Testis (tissue), 5 donors: ENCODE data around the gene TGFB3. TPM values are rescaled to one million over a fixed set of nuclear protein-coding genes. Genes with fewer than 3 reads are reported as not detected.
A peak's percentile ranks its signal among the peaks of the same experiment; 100 is the strongest.

Experiments
- DNase-seq: peaks from one replicate; pipeline ENCODE4 v3.0.0-alpha.2; 2019
- H3K27ac ChIP-seq, 2 donors: fragments of 200-600 bp; sonication (generic); one replicate each; pipeline ENCODE4 v1.5.1; 2019
- H3K27me3 ChIP-seq: fragments of 200-600 bp; sonication (generic); one replicate; pipeline ENCODE4 v1.5.1; 2019
- H3K36me3 ChIP-seq: fragments of 200-600 bp; sonication (generic); one replicate; pipeline ENCODE4 v1.5.1; 2017; ENCODE audit warnings: low read depth; ENCODE audit errors: missing control alignments
- H3K4me1 ChIP-seq: fragments of 200-600 bp; sonication (generic); one replicate; pipeline ENCODE4 v1.5.1; 2019
- H3K4me3 ChIP-seq, 2 donors: fragments of 200-600 bp; sonication (generic); one replicate each; pipeline ENCODE4 v1.5.1; 2017 to 2019
- H3K9me3 ChIP-seq: fragments of 200-600 bp; sonication (generic); one replicate; pipeline ENCODE4 v1.5.1; 2017
- CTCF ChIP-seq, 3 experiments: fragments of 450-650 bp in 2 of 3; fragments of 200-600 bp in 1 of 3; sonication (generic) in 1 of 3; IDR thresholded peaks; one replicate each; pipeline ENCODE4 v1.5.1; 2016 to 2019; ENCODE audit warnings: antibody characterized with exemption in 3 of 3, mild to moderate bottlenecking in 2 of 3, moderate library complexity in 1 of 3
- POLR2A ChIP-seq: fragments of 450-650 bp; IDR thresholded peaks from one replicate; pipeline ENCODE4 v1.6.1; 2017; ENCODE audit warnings: antibody characterized with exemption, mild to moderate bottlenecking, moderate library complexity
- WGBS, 2 donors: methylation state at CpG; one replicate each; pipeline ENCODE4 v1.1.5; 2018; 5-methylcytosine and 5-hydroxymethylcytosine counted together
- intact Hi-C: fragments of 100-400 bp; cut with DNase I; formaldehyde crosslinking; loops from one replicate; pipeline ENCODE4 v1.15.1; 2023; ENCODE audit warnings: low total_unique reads
- long read RNA-seq, 2 donors: transcript quantifications; one replicate each; lab custom pipeline, GENCODE V29; 2026
- polyA plus RNA-seq: library from polyadenylated mRNA; stranded (reverse); fragments of 350-450 nt; fragmentation: Illumina TruSeq; extraction: RNeasy Lipid Tissue Mini Kit (QIAGEN cat#74804); gene quantifications from one replicate; pipeline ENCODE4 v1.2.3, GENCODE V29; 2014; ENCODE audit warnings: low read depth, low replicate concordance; ENCODE audit not compliant: insufficient read depth
- total RNA-seq, 2 donors: library from RNA; depleted of rRNA; stranded (reverse); fragments of >200 nt; gene quantifications; one replicate each; pipeline ENCODE4 v1.2.3, GENCODE V29; 2016

TGFB3 gene
- total RNA-seq = 10 to 100 TPM in 1 of 2 donors, 1 to 10 TPM in 1; 9.4 to 15.2 TPM
- 18.0 TPM for polyA plus RNA-seq
- long read RNA-seq, donor 1, partial matches to known transcripts = 0 of 2 reads
- long read RNA-seq, donor 1, other reads (novel, unspliced or antisense) = 0 of 2 reads
- long read RNA-seq, donor 2, partial matches to known transcripts = 0 of 1 reads
- long read RNA-seq, donor 2, other reads (novel, unspliced or antisense) = 0 of 1 reads

- Histone ChIP-seq H3K27ac (peak within 1 kb of the TSS; percentile 88 to 95), H3K27me3 (no peaks in the 10 kb centered on the region), H3K4me3 (peak within 1 kb of the TSS; percentile 65 to 70), H3K9me3 (no peaks in the 10 kb centered on the region), H3K36me3 (no peaks in the 10 kb centered on the region), H3K4me1 (peaks cover 22% of the 10 kb centered on the region)
- DNase-seq = peak; percentile 75
- intact Hi-C loops = loop anchor here (5.0 kb wide), 1 partner anchor 264 kb away; no protein-coding TSS in a partner anchor
- TF ChIP-seq POLR2A (peak; percentile 47), CTCF (IDR thresholded peaks at IDR 0.05) (no peak)
- 1% methylated on average over 26 of the region's 26 CpGs for WGBS, 2 donors
These were observed at the start of gene TGFB3 for GRCh38 chr14:75981426-75982265. Gene TGFB3 (minus strand): TSS chr14:75981995. CDS start chr14:75980893, 1,102 bp downstream.

GRCh38 chr14:76024211-76024907 is 42.6 kb upstream of the TGFB3 start:
- H3K4me3 ChIP-seq = no peak overlapping the region
- TF ChIP-seq POLR2A (no peak), CTCF (IDR thresholded peaks at IDR 0.05) (no peak)
- WGBS, 2 donors = 79 to 82% methylated on average over 4 of the region's 4 CpGs
- no peaks in the 10 kb centered on the region for H3K9me3 ChIP-seq
- intact Hi-C loops = no loop called here
- no peak for DNase-seq
- H3K4me1 ChIP-seq = no peaks in the 10 kb centered on the region
- H3K27ac ChIP-seq = no peak overlapping the region
- H3K27me3 ChIP-seq = no peaks in the 10 kb centered on the region
- no peaks in the 10 kb centered on the region for H3K36me3 ChIP-seq

DNA sequence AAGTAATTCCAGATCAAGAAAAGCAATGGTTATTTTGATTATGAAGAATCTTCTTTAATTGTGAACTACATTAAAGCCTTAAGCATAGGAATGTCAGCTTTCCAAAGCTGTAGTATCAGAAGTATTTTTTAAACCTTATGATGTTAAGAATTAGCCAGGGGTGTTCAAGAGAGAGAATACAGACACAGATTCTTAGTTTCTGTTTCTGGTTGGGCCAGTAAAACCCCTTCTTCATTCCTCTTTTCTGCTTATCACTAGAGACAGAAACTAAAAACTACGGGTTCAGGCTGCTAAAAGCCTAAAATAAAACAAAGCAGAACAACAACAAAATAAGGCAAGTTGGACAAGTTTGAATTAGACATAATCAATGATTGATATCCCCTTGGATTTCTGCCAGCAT is 42.0 kb upstream of the TGFB3 start:
- Histone ChIP-seq H3K27me3 (no peaks in the 10 kb centered on the region), H3K27ac (no peak overlapping the region), H3K4me3 (no peak overlapping the region), H3K9me3 (no peaks in the 10 kb centered on the region), H3K36me3 (no peaks in the 10 kb centered on the region), H3K4me1 (no peaks in the 10 kb centered on the region)
- intact Hi-C loops = no loop called here
- DNase-seq = no peak
- 70 to 73% methylated on average over 1 of the region's 1 CpG for WGBS, 2 donors
- TF ChIP-seq POLR2A (no peak), CTCF (IDR thresholded peaks at IDR 0.05) (no peak)

GRCh38 chr14:76022991-76023390 is 41.2 kb upstream of the TGFB3 start:
- no peaks in the 10 kb centered on the region for H3K27me3 ChIP-seq
- intact Hi-C loops = no loop called here

More at GRCh38 chr14:76022991-76023390, 41.2 kb upstream of the TGFB3 start:
- H3K36me3 ChIP-seq = no peaks in the 10 kb centered on the region
- no peaks in the 10 kb centered on the region for H3K4me1 ChIP-seq
- TF ChIP-seq POLR2A = no peak
- no peak for TF ChIP-seq CTCF (IDR thresholded peaks at IDR 0.05)
- 93 to 97% methylated on average over 2 of the region's 2 CpGs for WGBS, 2 donors
- H3K27ac ChIP-seq = no peak overlapping the region
- no peak overlapping the region for H3K4me3 ChIP-seq
- no peaks in the 10 kb centered on the region for H3K9me3 ChIP-seq
- no peak for DNase-seq
